Caki2 (cell line): ENCODE measurements around the gene TEX19. TPM values are rescaled to one million over a fixed set of nuclear protein-coding genes. Genes with fewer than 3 reads are reported as not detected.
"Not testable (repeated sequence)": the region's sequence is repeated elsewhere in the genome, so short reads cannot be mapped to it uniquely, and the experiment has no call there.

Source experiments
- DNase-seq: peaks from one replicate; pipeline ENCODE4 v3.0.0-alpha.2; 2015; ENCODE audit warnings: low read depth
- in situ Hi-C: cut with HindIII; loops from 2 replicates; pipeline ENCODE4 v1.10.0; 2016; ENCODE audit warnings: low sequenced_read_pairs, low pct_unique_long_range_greater_than_20kb, mixed read lengths
- total RNA-seq: library from RNA; depleted of rRNA; stranded (reverse); fragments of >200 nt; shearing (Covaris generic); gene quantifications from 2 replicates; pipeline ENCODE4 v1.2.3, GENCODE V29; 2014; ENCODE audit warnings: low replicate concordance

The TEX19 gene
- total RNA-seq, 1 experiment from 2014 or later: 0.37 TPM

DNA sequence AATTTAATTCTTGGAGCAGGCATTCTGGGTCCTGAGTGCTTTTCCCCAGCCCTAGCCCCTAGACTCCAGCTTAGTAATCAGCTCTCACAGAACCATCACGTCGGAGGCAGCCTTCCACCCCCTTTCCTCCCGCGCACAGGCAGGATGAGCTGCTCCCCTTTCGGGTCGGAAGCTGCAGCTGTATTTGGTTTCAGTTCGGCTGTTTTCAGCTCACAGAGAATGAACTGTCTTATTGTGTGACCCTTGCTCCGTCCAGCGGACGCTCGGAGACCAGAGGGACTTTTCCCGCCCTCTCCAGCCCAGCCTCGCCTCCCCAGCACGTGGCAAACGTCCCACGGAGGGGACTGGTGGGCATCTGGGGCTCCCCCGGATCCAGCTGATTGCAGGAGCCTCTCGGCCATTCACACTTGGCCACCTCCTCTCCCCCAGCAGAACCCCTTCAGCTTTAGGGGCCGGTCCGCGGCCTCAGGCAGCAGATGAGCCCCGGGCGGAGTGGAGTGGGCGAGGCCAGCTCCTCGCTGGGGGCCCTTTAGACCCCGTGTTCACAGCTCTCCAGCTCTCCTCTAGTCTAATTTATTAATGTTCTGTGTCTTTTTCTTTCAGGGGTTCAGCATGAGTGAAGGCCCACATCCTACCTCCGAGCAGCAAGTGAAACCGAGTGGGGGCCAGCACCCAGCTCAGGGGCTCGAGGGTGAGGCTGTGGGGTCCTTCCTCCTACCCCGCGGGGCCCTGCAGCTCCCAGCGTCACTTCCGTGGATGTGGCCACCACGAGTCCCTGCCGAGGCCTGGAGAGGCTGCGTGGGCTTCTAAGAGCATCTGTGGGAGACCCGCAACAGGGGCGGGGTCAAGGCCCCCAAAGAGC, 11.7 kb downstream of the TEX19 start:
- DNase-seq: no peak
- in situ Hi-C loops: no loop called here

DNA sequence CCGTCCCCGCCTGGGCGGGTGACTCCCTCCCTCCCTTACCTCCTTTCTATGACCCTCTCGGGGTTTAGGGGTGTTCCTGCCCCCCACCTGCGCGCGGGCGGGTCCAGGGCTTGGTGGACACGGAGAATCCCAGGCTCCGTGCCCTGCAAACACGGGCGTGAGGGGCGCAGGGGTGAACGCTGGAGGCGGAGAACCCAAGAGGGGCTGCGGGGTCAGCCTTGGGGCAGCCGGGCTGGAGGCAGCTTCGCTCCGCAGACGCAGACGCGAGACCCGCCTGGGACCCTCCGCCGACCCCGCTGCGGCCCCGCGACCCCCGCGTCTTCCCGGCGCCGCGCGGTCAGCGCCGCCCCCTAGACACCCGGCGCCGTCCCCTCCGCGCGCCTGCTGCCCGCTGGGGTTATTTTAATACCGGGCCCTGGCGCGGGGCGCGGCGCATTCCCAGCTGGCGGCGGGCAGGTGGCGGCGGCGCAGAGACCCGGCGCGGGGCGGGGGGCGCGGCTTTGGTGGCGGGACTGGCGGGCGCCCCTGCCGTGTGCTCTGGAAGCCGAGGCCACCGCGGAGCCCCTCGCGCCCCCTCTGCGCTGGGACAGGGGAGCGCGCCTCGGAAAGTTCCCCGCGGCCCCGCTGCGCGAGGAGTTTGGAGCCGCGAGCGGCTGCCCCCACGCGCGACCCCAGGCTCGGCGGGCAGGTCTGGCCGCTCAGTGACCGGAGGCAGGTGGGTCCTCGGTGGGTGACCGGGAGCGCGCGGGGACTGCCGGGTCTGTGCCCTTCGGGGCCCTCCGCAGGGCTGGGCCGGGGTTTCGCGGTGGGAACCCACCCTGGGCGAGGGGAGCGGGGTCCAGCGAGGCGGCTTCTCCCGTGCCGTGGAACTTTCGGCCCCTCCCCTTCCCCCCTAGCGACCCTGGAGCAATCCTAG, 12.5 kb downstream of the TEX19 start, which contains the start of gene UTS2R:
UTS2R (plus strand) TSS at position 433 of the 916 bp plus-strand sequence. CDS start 2,560 bp downstream, outside the sequence.
- no peak for DNase-seq
- in situ Hi-C loops: no loop called here

DNA sequence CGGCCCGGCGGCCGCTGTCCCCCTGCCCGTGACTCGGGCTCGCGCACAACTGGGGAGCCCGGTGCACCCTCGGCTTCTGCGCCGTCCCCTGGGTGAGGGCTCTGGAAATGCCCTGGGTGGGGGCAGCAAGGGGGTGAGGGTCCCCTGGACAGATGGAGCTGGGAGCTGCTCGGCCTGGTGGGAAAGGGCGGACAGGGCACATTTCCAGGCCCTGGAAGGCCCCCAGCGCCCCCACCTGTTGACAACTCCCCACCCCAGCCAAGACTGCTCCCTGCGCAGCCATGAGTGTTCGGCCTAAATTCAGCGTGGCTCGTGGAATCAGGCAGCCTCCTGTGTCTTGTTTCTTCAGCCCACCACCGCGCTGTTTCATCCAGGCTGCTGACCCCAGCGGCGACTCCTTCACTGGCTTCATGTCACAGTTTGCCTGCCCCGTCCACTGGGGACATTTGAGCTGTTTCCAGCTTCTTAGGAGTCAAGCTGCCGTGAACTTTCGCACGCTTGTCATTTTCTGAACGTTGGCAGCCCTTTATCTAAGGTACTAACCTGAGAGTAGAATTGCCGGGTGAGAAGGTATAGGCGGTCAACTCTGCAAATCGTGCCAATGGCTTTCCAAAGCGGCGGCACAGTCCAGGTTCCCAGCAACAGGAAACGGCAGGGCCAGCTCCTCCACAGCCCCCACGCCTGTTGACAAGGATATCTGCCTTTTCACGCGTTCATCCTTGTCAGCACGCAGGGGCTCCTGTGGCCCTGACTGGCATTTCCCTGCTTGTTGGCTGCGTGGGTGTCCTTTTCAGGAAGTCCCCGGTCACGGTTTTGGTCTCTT, 13.4 kb downstream of the TEX19 start:
- in situ Hi-C loops: no loop called here

DNA sequence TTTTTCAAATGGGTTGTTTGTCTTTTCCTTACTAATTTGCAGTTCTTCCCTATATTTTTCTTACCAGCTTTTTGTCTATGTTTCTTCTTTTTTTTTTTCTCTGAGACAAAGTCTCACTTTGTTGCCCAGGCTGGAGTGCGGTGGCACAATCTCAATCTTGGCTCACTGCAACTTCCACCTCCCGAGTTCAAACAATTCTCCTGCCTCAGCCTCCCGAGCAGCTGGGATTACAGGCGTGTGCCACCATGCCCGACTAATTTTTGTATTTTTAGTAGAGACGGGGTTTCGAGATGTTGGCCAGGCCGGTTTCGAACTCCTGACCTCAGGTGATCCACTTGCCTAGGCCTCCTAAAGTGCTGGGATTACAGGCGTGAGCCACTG, 14.0 kb downstream of the TEX19 start:
- in situ Hi-C loops, DNase-seq: not testable (repeated sequence)

More for the DNA sequence above, 13.4 kb downstream of the TEX19 start:
- DNase-seq: no peak

DNA sequence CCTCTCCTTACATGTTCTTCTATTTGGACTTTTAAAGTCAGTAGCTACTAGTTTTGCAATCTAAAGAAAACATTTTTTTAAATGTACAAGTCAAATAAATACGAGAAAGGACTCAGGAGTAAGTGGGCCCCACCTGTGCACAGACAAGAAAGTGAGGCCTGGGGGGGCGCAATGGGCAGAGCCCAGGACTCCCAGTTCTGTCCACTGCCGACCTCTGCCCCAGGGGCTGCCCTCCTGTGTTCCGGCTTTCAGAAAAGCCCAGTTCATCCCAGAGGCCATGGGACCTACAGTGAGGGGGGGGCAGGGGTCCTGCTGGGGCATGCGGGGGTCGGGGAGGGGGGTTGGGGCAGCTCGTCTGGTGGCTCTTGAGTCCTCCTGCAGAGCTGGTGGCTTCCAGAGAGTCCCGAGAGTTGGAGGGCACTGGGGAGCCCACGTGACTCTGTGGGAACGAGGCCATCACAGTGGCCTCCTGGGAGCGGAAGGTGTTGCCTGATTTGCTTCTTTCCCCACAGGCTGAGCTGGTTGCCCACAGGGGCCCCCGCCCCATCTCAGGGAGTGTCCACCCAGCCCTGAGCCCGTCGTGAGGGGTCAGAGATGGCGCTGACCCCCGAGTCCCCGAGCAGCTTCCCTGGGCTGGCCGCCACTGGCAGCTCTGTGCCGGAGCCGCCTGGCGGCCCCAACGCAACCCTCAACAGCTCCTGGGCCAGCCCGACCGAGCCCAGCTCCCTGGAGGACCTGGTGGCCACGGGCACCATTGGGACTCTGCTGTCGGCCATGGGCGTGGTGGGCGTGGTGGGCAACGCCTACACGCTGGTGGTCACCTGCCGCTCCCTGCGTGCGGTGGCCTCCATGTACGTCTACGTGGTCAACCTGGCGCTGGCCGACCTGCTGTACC, 14.9 kb downstream of the TEX19 start:
- no peak for DNase-seq
- in situ Hi-C loops: no loop called here

DNA sequence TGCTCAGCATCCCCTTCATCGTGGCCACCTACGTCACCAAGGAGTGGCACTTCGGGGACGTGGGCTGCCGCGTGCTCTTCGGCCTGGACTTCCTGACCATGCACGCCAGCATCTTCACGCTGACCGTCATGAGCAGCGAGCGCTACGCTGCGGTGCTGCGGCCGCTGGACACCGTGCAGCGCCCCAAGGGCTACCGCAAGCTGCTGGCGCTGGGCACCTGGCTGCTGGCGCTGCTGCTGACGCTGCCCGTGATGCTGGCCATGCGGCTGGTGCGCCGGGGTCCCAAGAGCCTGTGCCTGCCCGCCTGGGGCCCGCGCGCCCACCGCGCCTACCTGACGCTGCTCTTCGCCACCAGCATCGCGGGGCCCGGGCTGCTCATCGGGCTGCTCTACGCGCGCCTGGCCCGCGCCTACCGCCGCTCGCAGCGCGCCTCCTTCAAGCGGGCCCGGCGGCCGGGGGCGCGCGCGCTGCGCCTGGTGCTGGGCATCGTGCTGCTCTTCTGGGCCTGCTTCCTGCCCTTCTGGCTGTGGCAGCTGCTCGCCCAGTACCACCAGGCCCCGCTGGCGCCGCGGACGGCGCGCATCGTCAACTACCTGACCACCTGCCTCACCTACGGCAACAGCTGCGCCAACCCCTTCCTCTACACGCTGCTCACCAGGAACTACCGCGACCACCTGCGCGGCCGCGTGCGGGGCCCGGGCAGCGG, 15.7 kb downstream of the TEX19 start:
- in situ Hi-C loops: no loop called here
- no peak for DNase-seq

DNA sequence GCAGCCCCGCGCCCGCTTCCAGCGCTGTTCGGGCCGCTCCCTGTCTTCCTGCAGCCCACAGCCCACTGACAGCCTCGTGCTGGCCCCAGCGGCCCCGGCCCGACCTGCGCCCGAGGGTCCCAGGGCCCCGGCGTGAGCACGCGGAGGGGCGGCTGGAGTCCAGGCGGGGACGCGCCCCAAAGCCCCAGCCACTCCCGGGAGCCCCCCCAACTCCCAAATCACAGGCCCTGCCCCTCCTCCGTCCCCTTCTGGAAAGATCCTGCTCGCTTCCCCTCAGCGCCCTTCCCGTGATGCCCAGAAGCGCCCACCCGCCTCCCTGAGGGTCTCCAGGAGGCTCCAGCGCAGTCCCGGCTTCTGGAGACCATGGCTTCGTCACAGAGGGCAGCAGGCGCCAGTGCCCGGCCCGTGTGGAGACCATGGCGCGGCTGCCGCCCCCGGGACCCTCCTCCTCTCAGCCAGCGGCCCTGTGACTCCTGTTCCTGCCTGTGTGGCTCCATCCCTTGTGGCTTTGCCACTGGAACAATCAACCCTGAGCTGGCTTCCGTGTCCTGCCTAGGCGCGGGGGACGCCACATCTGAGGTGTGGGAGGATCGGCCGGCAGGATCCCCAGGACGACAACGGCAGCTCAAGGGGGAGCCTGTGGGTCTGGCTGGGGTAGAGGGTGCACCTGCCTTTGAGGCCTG, 16.5 kb downstream of the TEX19 start:
- no peak for DNase-seq
- in situ Hi-C loops: no loop called here

DNA sequence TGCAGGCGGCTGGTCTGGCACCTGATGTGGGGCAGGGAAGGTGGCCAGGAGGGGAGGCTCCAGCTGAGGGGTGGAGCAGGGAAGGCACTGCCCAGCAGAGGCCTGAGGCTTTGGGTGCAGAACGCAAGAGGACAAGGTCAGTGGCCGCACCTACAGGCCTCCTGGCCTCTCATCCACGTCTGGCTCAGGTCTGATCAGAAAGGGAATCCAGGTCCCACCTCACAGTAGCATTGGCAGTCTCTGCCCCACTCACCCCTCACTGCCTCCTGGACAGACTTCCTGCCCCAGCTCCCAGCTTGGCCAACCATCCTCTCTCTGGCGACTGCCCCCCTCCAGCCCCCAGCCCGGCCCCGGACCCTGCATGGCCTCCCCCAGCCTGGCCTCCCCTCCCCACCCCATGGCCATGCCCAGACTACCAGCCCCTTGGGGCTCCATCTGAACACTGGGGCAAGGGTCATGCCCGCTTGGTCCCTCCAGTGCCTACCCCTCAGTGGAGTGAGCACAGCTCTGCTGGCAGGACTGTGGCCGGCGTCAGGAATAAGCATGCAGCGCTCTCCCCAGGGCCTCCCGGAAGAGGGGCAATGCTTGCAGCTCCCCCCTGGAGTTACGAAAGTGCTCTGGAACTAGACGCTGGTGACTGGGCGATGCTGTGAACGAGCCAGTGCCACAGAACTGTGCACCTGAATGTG, 17.1 kb downstream of the TEX19 start:
- DNase-seq: no peak
- in situ Hi-C loops: no loop called here

DNA sequence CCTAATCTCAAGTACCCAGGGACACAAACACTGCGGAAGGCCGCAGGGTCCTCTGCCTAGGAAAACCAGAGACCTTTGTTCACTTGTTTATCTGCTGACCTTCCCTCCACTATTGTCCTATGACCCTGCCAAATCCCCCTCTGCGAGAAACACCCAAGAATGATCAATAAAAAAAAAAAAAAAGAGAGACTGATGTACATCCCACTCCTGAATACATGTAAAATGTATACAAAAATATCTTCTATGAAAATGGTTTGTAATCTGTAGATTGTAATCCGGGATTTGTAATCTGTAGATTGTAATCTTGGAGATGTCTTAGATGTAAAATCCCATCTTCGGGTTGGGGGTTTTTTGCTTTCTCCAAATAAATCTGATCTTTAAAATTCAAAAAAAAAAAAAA, 18.2 kb downstream of the TEX19 start:
- DNase-seq, in situ Hi-C loops: not testable (repeated sequence)

DNA sequence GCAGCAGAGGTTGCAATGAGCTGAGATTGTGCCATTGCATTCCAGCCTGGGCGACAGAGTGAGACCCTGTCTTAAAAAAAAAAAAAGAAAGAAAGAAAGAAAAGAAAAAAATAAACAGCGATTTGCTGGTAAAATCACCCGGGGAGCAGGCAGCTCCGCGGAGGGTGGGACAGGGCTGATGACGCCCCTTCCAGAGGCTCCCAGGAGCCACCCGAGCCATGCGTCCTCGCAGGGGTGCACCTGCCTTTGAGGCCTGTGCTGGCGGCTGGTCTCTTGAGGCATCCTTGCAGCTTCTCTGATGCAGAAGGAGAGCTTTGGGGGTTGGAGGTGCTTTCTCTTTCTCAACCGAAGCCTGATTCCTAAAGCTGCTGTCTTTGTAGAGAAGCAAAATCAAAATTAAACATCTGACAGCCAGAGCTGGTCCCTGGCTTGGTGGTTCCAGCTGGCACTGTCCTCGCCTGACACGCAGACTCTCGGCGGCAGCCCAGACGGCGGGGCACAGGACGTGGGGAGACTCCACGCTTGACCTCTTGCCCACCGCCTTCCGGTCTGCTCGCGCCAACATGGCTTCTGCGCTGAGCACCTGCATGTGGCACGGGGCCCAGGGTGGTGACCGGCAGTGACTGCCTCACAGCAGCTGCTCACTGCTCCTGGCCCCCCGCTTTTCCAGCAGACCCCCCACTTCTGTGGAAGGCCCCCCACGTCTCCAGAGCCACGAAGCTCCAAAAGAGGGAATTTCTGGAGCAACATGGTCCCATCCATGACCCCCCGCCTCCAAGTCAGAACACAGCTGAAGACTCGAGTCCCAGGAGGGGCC, 19.1 kb downstream of the TEX19 start:
- DNase-seq: no peak
- in situ Hi-C loops: no loop called here

DNA sequence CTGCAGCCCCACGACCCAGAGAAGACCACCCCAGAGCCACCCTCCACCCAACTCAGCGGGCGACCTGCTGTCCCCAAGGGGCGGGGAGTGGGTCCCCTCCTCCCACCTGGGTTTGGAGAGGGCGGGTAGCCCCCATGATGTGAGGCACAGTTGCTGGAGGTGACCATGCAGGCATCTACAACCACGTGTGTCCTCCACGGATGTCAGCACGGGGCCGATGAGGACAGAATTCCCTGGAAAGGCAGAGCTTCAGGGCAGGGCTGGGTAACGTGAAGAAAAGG, 19.6 kb downstream of the TEX19 start:
- DNase-seq: no peak
- in situ Hi-C loops: no loop called here

DNA sequence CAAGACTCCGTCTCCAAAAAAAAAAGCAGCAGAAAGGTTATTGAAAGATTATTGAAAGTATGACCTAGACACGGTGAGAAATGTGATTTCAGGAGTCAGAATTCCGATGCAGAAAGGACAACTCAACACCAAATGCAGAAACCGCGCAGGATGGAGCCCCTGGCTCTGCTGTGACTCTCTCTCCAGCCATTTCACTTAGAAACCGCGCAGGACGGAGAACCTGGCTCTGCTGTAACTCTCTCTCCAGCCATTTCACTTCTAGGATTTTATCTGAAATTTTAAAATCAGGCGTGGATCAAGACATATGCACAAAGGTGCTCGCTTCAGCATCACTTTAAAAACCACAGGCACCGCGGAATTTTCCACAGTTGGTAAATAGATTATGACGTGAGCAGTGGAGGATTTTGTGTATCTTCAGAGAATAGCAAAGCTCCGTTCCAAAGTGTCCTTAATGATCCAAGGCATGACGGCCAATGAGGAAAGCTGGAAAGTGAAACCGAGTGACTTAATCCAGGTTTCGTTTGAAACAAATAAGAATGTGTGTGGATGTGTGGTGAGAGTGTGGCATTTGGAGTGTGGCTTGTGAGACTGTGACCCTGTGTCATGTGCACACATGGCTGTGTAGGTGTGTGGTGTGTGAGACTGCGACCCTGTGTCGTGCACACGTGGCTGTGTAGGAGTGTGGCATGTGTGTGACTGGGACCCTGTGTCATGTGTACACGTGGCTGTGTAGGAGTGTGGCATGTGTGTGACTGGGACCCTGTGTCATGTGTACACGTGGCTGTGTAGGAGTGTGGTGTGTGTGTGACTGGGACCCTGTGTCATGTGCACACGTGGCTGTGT, 22.0 kb downstream of the TEX19 start:
- in situ Hi-C loops: no loop called here
- DNase-seq: no peak

DNA sequence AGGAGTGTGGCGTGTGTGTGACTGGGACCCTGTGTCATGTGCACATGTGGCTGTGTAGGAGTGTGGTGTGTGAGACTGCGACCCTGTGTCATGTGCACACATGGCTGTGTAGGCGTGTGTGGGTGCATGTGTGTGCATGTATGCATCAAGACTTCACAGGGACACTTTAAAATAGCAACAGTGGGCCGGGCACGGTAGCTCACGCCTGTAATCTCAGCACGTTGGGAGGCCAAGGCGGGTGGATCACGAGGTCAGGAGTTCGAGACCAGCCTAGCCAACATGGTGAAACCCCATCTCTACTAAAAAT, 22.6 kb downstream of the TEX19 start:
- DNase-seq, in situ Hi-C loops: not testable (repeated sequence)

DNA sequence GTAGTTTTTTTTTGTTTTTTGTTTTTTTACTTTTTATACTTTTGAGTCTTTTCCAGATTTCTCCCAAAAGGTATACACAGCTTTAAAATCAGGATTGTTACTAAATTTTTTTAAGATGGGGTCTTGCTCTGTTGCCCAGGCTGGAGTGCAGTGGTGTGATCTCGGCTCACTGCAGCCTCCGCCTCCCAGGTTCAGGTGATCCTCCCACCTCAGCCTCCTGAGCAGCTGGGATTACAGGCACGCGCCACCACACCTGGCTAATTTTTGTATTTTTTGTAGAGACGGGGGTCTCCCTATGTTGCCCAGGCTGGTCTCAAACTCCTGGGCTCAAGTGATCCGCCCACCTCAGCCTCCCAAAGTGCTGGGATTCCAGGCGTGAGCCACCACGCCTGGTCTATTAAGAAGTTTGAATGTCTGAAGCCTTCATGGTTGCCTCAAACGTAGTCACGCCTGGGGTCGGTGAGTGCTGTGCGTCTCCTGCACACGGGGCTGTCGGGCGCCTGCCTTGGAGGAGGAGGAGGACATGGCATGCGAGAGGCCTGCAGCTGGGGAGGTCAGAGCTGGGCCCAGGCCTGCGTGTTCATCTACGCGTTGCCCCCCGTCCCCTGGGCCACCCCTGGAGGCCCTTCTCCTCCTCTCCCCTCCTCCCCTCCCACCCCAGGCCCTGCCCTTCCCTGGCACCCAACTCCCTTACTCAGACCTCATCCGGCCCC, 23.3 kb downstream of the TEX19 start:
- DNase-seq, in situ Hi-C loops: not testable (repeated sequence)
